HCT116 (cell line): ENCODE results near the gene TSC22D1. TPM values are rescaled to one million over a fixed set of nuclear protein-coding genes. Genes with fewer than 3 reads are reported as not detected.

Experiments used
- ATAC-seq: fragments of 200-7000 bp; cut with Tn5 transposase; 2 replicates; pipeline ENCODE4 v1.9.1; 2020; ENCODE audit warnings: mild to moderate bottlenecking, moderate library complexity
- BruUV-seq: library from RNA; stranded (reverse); fragments of 400-500 nt; replicated peaks from 2 replicates; lab custom pipeline; 2021; lab: Mats Ljungman, UMichigan
- CTCF ChIA-PET: fragments of 300-600 bp; sonication (Branson Sonifier 250); formaldehyde crosslinking; loops from one replicate; lab custom pipeline; 2021; ENCODE audit warnings: antibody characterized with exemption; lab: Charles Lee
- POLR2A ChIA-PET: fragments of 300-600, 350-600 bp; sonication (Branson Sonifier 250); formaldehyde crosslinking; loops from one replicate; lab custom pipeline; 2021; ENCODE audit warnings: antibody characterized with exemption; lab: Charles Lee
- RAD21 ChIA-PET, 2 experiments: fragments of 300-600 bp; sonication (Branson Sonifier 250); formaldehyde crosslinking; loops; one replicate each; lab custom pipeline; 2023; ENCODE audit warnings: low total read pairs in 2 of 2; ENCODE audit not compliant: uncharacterized antibody in 2 of 2, unreplicated experiment in 2 of 2, low non-redundant PET in 1 of 2; lab: Charles Lee
- DNase-seq: peaks from one replicate; pipeline ENCODE4 v3.0.0-alpha.2; 2010; ENCODE audit warnings: low read depth, low spot score
- H2AFZ ChIP-seq: fragments of 200-600 bp; shearing (Covaris generic), sonication (generic); 2 replicates; pipeline ENCODE4 v1.6.1; 2017; ENCODE audit warnings: low read depth, mixed run types, mixed read lengths, antibody characterized with exemption, low read length; ENCODE audit not compliant: poor library complexity, severe bottlenecking
- H3K27ac ChIP-seq: 2 replicates; pipeline ENCODE4 v1.5.1; 2012; ENCODE audit warnings: low read depth, low read length
- H3K27me3 ChIP-seq: fragments of 200-600 bp; sonication (generic); 2 replicates; pipeline ENCODE4 v1.6.1; 2016; ENCODE audit warnings: mixed run types, low read length, mixed read lengths; ENCODE audit not compliant: insufficient read depth
- H3K36me3 ChIP-seq, 2 experiments: fragments of 200-500 bp in 1 of 2; fragments of 200-600 bp in 1 of 2; sonication (Bioruptor generic) in 1 of 2; sonication (generic) in 1 of 2; 2 replicates each; pipeline versions ENCODE4 v1.5.1 to v1.6.1; 2014 to 2016; ENCODE audit warnings: low read length in 2 of 2, inconsistent platforms in 1 of 2, mixed read lengths in 1 of 2, mixed run types in 1 of 2; ENCODE audit not compliant: insufficient read depth in 2 of 2, control insufficient read depth in 1 of 2
- H3K4me1 ChIP-seq, 2 experiments: fragments of 200-600 bp in 1 of 2; sonication (generic) in 1 of 2; 2 replicates each; pipeline versions ENCODE4 v1.5.1 to v1.6.1; 2012 to 2017; ENCODE audit warnings: low read length in 2 of 2, inconsistent platforms in 1 of 2, mild to moderate bottlenecking in 1 of 2, mixed read lengths in 1 of 2, mixed run types in 1 of 2, moderate library complexity in 1 of 2; ENCODE audit not compliant: insufficient read depth in 2 of 2, control insufficient read depth in 1 of 2
- H3K4me2 ChIP-seq: fragments of 200-600 bp; sonication (generic); 2 replicates; pipeline ENCODE4 v1.6.1; 2017; ENCODE audit warnings: mixed run types, low read length, mixed read lengths
- H3K4me3 ChIP-seq, 2 experiments: fragments of 200-600 bp in 1 of 2; sonication (generic) in 1 of 2; replicated peaks in 1 of 2; 2 replicates each; pipeline ENCODE4 v1.5.1; 2011 to 2016; ENCODE audit warnings: low read length in 2 of 2, control low read depth in 1 of 2, low read depth in 1 of 2, mild to moderate bottlenecking in 1 of 2, mixed read lengths in 1 of 2, mixed run types in 1 of 2
- H3K79me2 ChIP-seq: fragments of 200-600 bp; sonication (generic); 2 replicates; pipeline ENCODE4 v1.6.1; 2017; ENCODE audit warnings: mild to moderate bottlenecking, mixed run types, low read length, moderate library complexity, mixed read lengths; ENCODE audit not compliant: insufficient read depth
- H3K9ac ChIP-seq: fragments of 200-600 bp; sonication (generic); 2 replicates; pipeline ENCODE4 v1.6.1; 2016; ENCODE audit warnings: low read length, mixed read lengths
- H3K9me2 ChIP-seq: fragments of 200-600 bp; sonication (generic), shearing (Covaris generic); 2 replicates; pipeline ENCODE4 v1.6.1; 2017; ENCODE audit warnings: mixed run types, mild to moderate bottlenecking, moderate library complexity; ENCODE audit not compliant: insufficient read depth
- H3K9me3 ChIP-seq, 2 experiments: fragments of 200-500 bp in 1 of 2; fragments of 200-600 bp in 1 of 2; sonication (Bioruptor generic) in 1 of 2; sonication (generic) in 1 of 2; 2 replicates each; pipeline ENCODE4 v1.6.1; 2014 to 2017; ENCODE audit warnings: low read length in 2 of 2, mixed read lengths in 2 of 2, inconsistent platforms in 1 of 2, low read depth in 1 of 2, mild to moderate bottlenecking in 1 of 2, mixed run types in 1 of 2, moderate library complexity in 1 of 2; ENCODE audit not compliant: control insufficient read depth in 1 of 2, insufficient read depth in 1 of 2
- H4K20me1 ChIP-seq: fragments of 200-600 bp; sonication (generic), shearing (Covaris generic); 2 replicates; pipeline ENCODE4 v1.6.1; 2017; ENCODE audit warnings: mixed run types, mild to moderate bottlenecking, moderate library complexity; ENCODE audit not compliant: insufficient read depth
- ATF3 ChIP-seq: IDR thresholded peaks from 2 replicates; pipeline ENCODE4 v1.6.1; 2012
- CEBPB ChIP-seq: IDR thresholded peaks from 2 replicates; pipeline ENCODE4 v1.6.1; 2012; ENCODE audit warnings: low read depth
- EGR1 ChIP-seq: IDR thresholded peaks from 2 replicates; pipeline ENCODE4 v1.6.1; 2012; ENCODE audit warnings: low read depth
- EZH2phosphoT487 ChIP-seq: fragments of 200-600 bp; IDR thresholded peaks from 2 replicates; pipeline ENCODE4 v1.6.1; 2018; ENCODE audit warnings: antibody characterized with exemption, borderline replicate concordance
- FOSL1 ChIP-seq: IDR thresholded peaks from 2 replicates; pipeline ENCODE4 v1.6.1; 2012; ENCODE audit warnings: low read depth
- JUND ChIP-seq: IDR thresholded peaks from 2 replicates; pipeline ENCODE4 v1.6.1; 2012
- POLR2A ChIP-seq: IDR thresholded peaks from 2 replicates; pipeline ENCODE4 v1.7.0; 2011; ENCODE audit warnings: borderline replicate concordance; ENCODE audit not compliant: insufficient read depth, insufficient read length; ENCODE audit errors: extremely low read depth
- POLR2AphosphoS5 ChIP-seq: IDR thresholded peaks from 2 replicates; pipeline ENCODE4 v1.6.1; 2011; ENCODE audit warnings: mild to moderate bottlenecking, low read depth, low read length, moderate library complexity
- RAD21 ChIP-seq: IDR thresholded peaks from 2 replicates; pipeline ENCODE4 v1.6.1; 2012; ENCODE audit warnings: low read depth, mild to moderate bottlenecking
- SP1 ChIP-seq: IDR thresholded peaks from 2 replicates; pipeline ENCODE4 v1.6.1; 2012; ENCODE audit warnings: low read depth
- YY1 ChIP-seq: IDR thresholded peaks from 2 replicates; pipeline ENCODE4 v1.6.1; 2011; ENCODE audit warnings: low read length, low read depth, moderate library complexity, mild to moderate bottlenecking; ENCODE audit not compliant: insufficient replicate concordance; ENCODE audit errors: extremely low read depth
- ZNF274 ChIP-seq: fragments of 200-500 bp; sonication (Bioruptor generic); IDR thresholded peaks from 2 replicates; pipeline ENCODE4 v1.6.1; 2014; ENCODE audit warnings: mild to moderate bottlenecking, low read depth, low read length, inconsistent platforms
- intact Hi-C: fragments of 100-400 bp; cut with micrococcal nuclease; formaldehyde crosslinking; loops from 2 replicates; pipeline ENCODE4 v1.10.0; 2022
- total RNA-seq: library from RNA; stranded (reverse); gene quantifications from one replicate; pipeline ENCODE4 v1.2.1, GENCODE V29; 2021; ENCODE audit not compliant: unreplicated experiment

The TSC22D1 gene
- total RNA-seq, 1 experiment from 2014 or later = 268 TPM

- TF ChIP-seq RAD21 (no peak), ATF3 (no peak), POLR2A (no peak), CEBPB (no peak), ZNF274 (no peak), FOSL1 (no peak), EGR1 (no peak), POLR2AphosphoS5 (no peak), EZH2phosphoT487 (no peak), YY1 (no peak), SP1 (no peak)
- TF ChIP-seq, all 23 proteins: peak for 0
Observed at GRCh38 chr13:44451126-44451525, 125.0 kb downstream of the TSC22D1 start (continued).

DNA sequence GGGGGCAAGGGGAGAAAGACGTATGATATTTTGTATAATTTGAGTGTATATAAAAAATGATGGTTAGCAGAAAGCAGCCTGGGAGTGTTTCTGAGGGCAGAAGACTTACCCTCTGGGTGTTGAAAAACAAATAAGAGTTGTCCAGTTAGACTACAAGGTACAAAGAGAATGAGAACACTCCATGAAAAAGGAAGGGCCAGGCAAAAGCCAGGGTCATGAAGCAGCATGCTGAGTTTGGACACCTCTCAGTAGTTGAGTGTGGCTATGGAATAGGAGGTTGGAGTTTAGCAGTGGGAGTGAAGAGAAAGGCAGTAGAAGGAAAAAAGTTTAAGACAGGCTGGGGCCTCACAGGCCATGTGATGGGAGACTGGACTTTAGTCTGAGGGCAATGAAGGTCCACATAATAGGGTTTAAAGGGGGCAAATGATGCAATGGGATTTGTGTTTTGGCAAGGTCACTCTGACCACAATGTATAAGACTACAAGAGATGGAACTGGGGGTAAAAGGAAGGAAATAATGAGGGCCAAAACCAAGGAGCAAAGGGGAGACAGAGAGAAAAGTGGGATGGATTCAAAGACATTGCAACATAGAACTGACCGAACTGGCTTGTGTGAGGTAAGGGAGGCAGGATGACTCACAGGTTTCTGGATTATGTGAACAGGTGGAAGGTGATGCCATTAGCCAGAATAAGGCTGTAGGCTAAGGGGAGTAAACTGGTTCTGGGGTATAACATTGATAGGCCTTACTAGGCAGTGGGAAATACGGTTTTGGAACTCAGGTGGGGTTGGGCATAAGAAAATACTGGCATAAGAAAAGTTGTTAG is 125.9 kb downstream of the TSC22D1 start:
- intact Hi-C loops = no loop called here
- no TSS peak for BruUV-seq
- no peaks in the 10 kb centered on the region for H4K20me1 ChIP-seq
- H3K9me2 ChIP-seq = no peaks in the 10 kb centered on the region
- peak overlapping the region; percentile 6 for H3K4me2 ChIP-seq
- H3K36me3 ChIP-seq = no peaks in the 10 kb centered on the region
- POLR2A ChIA-PET = interaction anchor here (1.4 kb wide), 1 partner anchor 13 kb away, joined by 5 read pairs; no protein-coding TSS in a partner anchor
- no peak overlapping the region for H3K4me3 ChIP-seq
- H2AFZ ChIP-seq = no peak overlapping the region
- RAD21 ChIA-PET = no interaction called here
- TF ChIP-seq YY1 (no peak), JUND (peak; percentile 64), CEBPB (peak; percentile 90), FOSL1 (peak; percentile 48; the same call in 1 of the 2 replicates), EGR1 (no peak)
- no peak overlapping the region for H3K27ac ChIP-seq
- H3K79me2 ChIP-seq = no peaks in the 10 kb centered on the region
- peaks cover 0 to 9% of the 10 kb centered on the region in 2 experiments; a peak in 2 of 4 replicates for H3K4me1 ChIP-seq
- no peaks in the 10 kb centered on the region for H3K9me3 ChIP-seq
- CTCF ChIA-PET = no interaction called here
- no peak for DNase-seq
- H3K27me3 ChIP-seq = no peaks in the 10 kb centered on the region
- peak; percentile 60; the same call in 1 of the 2 replicates for ATAC-seq
- no peak overlapping the region for H3K9ac ChIP-seq
